Measurements from ENCODE around the gene METTL8. TPM values are rescaled to one million over a fixed set of nuclear protein-coding genes. Genes with fewer than 3 reads are reported as not detected.
A peak's percentile ranks its signal among the peaks of the same experiment; 100 is the strongest.

Gene METTL8
- total RNA-seq, 1 donor = 23.9 TPM

GRCh38 chr2:171393487-171393886, 40.3 kb downstream of the METTL8 start:
- no peak for TF ChIP-seq CTCF (IDR thresholded peaks at IDR 0.05; ENCODE audit: extremely low read depth, low read depth, low read length)
- no peak overlapping the region for H3K4me3 ChIP-seq (ENCODE audit: insufficient read depth, low read length)
- no peaks in the 10 kb centered on the region for H3K79me2 ChIP-seq (ENCODE audit: insufficient read depth, low read length)
- H4K20me1 ChIP-seq (ENCODE audit: insufficient read depth, low read length) = no peaks in the 10 kb centered on the region
- no peaks in the 10 kb centered on the region for H3K9me3 ChIP-seq (ENCODE audit: low read depth, low read length)
- H3K27ac ChIP-seq (ENCODE audit: low read depth, low read length) = no peak overlapping the region
- H3K27me3 ChIP-seq (ENCODE audit: insufficient read depth, low read length) = no peaks in the 10 kb centered on the region
- H3K4me2 ChIP-seq (ENCODE audit: insufficient read depth, low read length) = no peak overlapping the region
- DNase-seq (ENCODE audit: insufficient read length, low spot score, missing footprints) = no peak
- no peak overlapping the region for H2AFZ ChIP-seq (ENCODE audit: low read length)
- no peaks in the 10 kb centered on the region for H3K36me3 ChIP-seq (ENCODE audit: insufficient read depth, low read length)
- peaks cover 22% of the 10 kb centered on the region for H3K4me1 ChIP-seq (ENCODE audit: insufficient read depth, low read length)

- Histone ChIP-seq H3K4me1 (ENCODE audit: insufficient read depth, low read length) (peaks cover 22% of the 10 kb centered on the region), H4K20me1 (ENCODE audit: insufficient read depth, low read length) (no peaks in the 10 kb centered on the region), H3K4me3 (ENCODE audit: insufficient read depth, low read length) (no peak overlapping the region), H3K79me2 (ENCODE audit: insufficient read depth, low read length) (no peaks in the 10 kb centered on the region), H2AFZ (ENCODE audit: low read length) (no peak overlapping the region), H3K27ac (ENCODE audit: low read depth, low read length) (no peak overlapping the region), H3K4me2 (ENCODE audit: insufficient read depth, low read length) (peak overlapping the region; percentile 15), H3K36me3 (ENCODE audit: insufficient read depth, low read length) (no peaks in the 10 kb centered on the region), H3K27me3 (ENCODE audit: insufficient read depth, low read length) (no peaks in the 10 kb centered on the region), H3K9me3 (ENCODE audit: low read depth, low read length) (no peaks in the 10 kb centered on the region)
- TF ChIP-seq CTCF (IDR thresholded peaks at IDR 0.05; ENCODE audit: extremely low read depth, low read depth, low read length) = no peak
- no peak for DNase-seq (ENCODE audit: insufficient read length, low spot score, missing footprints)
Measured at GRCh38 chr2:171391532-171391931, 42.3 kb downstream of the METTL8 start.

GRCh38 chr2:171390941-171391516, 42.8 kb downstream of the METTL8 start:
- Histone ChIP-seq H3K36me3 (ENCODE audit: insufficient read depth, low read length) (no peaks in the 10 kb centered on the region), H3K9me3 (ENCODE audit: low read depth, low read length) (no peaks in the 10 kb centered on the region), H3K4me2 (ENCODE audit: insufficient read depth, low read length) (peak overlapping the region; percentile 15), H4K20me1 (ENCODE audit: insufficient read depth, low read length) (no peaks in the 10 kb centered on the region), H3K4me1 (ENCODE audit: insufficient read depth, low read length) (peaks cover 22% of the 10 kb centered on the region), H2AFZ (ENCODE audit: low read length) (no peak overlapping the region), H3K79me2 (ENCODE audit: insufficient read depth, low read length) (no peaks in the 10 kb centered on the region), H3K27ac (ENCODE audit: low read depth, low read length) (peak overlapping the region; percentile 22), H3K4me3 (ENCODE audit: insufficient read depth, low read length) (no peak overlapping the region), H3K27me3 (ENCODE audit: insufficient read depth, low read length) (no peaks in the 10 kb centered on the region)
- no peak for DNase-seq (ENCODE audit: insufficient read length, low spot score, missing footprints)
- no peak for TF ChIP-seq CTCF (IDR thresholded peaks at IDR 0.05; ENCODE audit: extremely low read depth, low read depth, low read length)

- no peak for TF ChIP-seq CTCF (IDR thresholded peaks at IDR 0.05; ENCODE audit: extremely low read depth, low read depth, low read length)
- no peak overlapping the region for H3K27ac ChIP-seq (ENCODE audit: low read depth, low read length)
- H3K27me3 ChIP-seq (ENCODE audit: insufficient read depth, low read length) = no peaks in the 10 kb centered on the region
- no peaks in the 10 kb centered on the region for H3K79me2 ChIP-seq (ENCODE audit: insufficient read depth, low read length)
- no peak overlapping the region for H3K4me2 ChIP-seq (ENCODE audit: insufficient read depth, low read length)
- no peak overlapping the region for H2AFZ ChIP-seq (ENCODE audit: low read length)
- H3K9me3 ChIP-seq (ENCODE audit: low read depth, low read length) = no peaks in the 10 kb centered on the region
- DNase-seq (ENCODE audit: insufficient read length, low spot score, missing footprints) = no peak
- H3K4me3 ChIP-seq (ENCODE audit: insufficient read depth, low read length) = no peak overlapping the region
- H3K4me1 ChIP-seq (ENCODE audit: insufficient read depth, low read length) = peaks cover 22% of the 10 kb centered on the region
- no peaks in the 10 kb centered on the region for H3K36me3 ChIP-seq (ENCODE audit: insufficient read depth, low read length)
- H4K20me1 ChIP-seq (ENCODE audit: insufficient read depth, low read length) = no peaks in the 10 kb centered on the region
Measured at GRCh38 chr2:171389780-171390179, 44.0 kb downstream of the METTL8 start.
